Raji (cell line): ENCODE results near the gene C2CD2L.

Experiments
- POLR2A ChIP-seq: IDR thresholded peaks from 2 replicates; pipeline ENCODE4 v1.6.1; 2011; ENCODE audit warnings: low read depth, low read length, control low read depth; ENCODE audit not compliant: insufficient read depth

C2CD2L gene

GRCh38 chr11:119106564-119107537, at the start of gene C2CD2L:
C2CD2L (plus strand) TSS chr11:119107344; CDS start chr11:119107742, 398 bp downstream.
- peak; percentile 89 for TF ChIP-seq POLR2A

GRCh38 chr11:119061256-119061655, 45.9 kb upstream of the C2CD2L start:
- no peak for TF ChIP-seq POLR2A

GRCh38 chr11:119062779-119063178, 44.4 kb upstream of the C2CD2L start:
- no peak for TF ChIP-seq POLR2A

- TF ChIP-seq POLR2A = no peak
These were observed 41.8 kb upstream of the C2CD2L start for GRCh38 chr11:119065369-119065768.

- TF ChIP-seq POLR2A = peak; percentile 83
These were observed 39.5 kb upstream of the C2CD2L start, which contains the start of gene VPS11 for GRCh38 chr11:119067371-119068222. VPS11 (plus strand) TSS chr11:119067818; CDS start chr11:119067824, 6 bp downstream.

- no peak for TF ChIP-seq POLR2A
These were observed 29.3 kb upstream of the C2CD2L start for GRCh38 chr11:119077839-119078238.

- no peak for TF ChIP-seq POLR2A
These were observed 28.3 kb upstream of the C2CD2L start for GRCh38 chr11:119078675-119079420.

- no peak for TF ChIP-seq POLR2A
These were observed 25.4 kb upstream of the C2CD2L start for GRCh38 chr11:119081682-119082260.

GRCh38 chr11:119084663-119085436, 22.3 kb upstream of the C2CD2L start, which contains the start of gene HMBS:
HMBS (plus strand) TSS chr11:119084881; CDS start chr11:119085034, 153 bp downstream.
- peak; percentile 93 for TF ChIP-seq POLR2A

GRCh38 chr11:119085437-119085847, 21.7 kb upstream of the C2CD2L start:
- TF ChIP-seq POLR2A = no peak

- no peak for TF ChIP-seq POLR2A
These were observed 20.0 kb upstream of the C2CD2L start for GRCh38 chr11:119087123-119087522.

GRCh38 chr11:119087747-119088241, 19.4 kb upstream of the C2CD2L start:
- TF ChIP-seq POLR2A = no peak

- no peak for TF ChIP-seq POLR2A
These were observed 18.7 kb upstream of the C2CD2L start for GRCh38 chr11:119088406-119088805.
